SJSA1 (cell line): Measurements from ENCODE around the gene SH3GL3. TPM values are rescaled to one million over a fixed set of nuclear protein-coding genes. Genes with fewer than 3 reads are reported as not detected.

Experiments
- DNase-seq, 2 experiments: peaks; one replicate each; pipeline ENCODE4 v3.0.0-alpha.2; 2015 to 2020; ENCODE audit warnings: low spot score in 2 of 2, low read depth in 1 of 2
- H3K27ac ChIP-seq: fragments of 250-450 bp; sonication (Bioruptor Pico); 2 replicates; pipeline ENCODE4 v1.5.1; 2020; ENCODE audit warnings: mild to moderate bottlenecking, moderate library complexity
- H3K27me3 ChIP-seq: fragments of 250-450 bp; sonication (Bioruptor Pico); replicated peaks from 2 replicates; pipeline ENCODE4 v1.5.1; 2020; ENCODE audit warnings: mild to moderate bottlenecking, moderate library complexity
- H3K36me3 ChIP-seq: fragments of 250-450 bp; sonication (Bioruptor Pico); 2 replicates; pipeline ENCODE4 v1.5.1; 2020; ENCODE audit warnings: mild to moderate bottlenecking
- H3K4me1 ChIP-seq: fragments of 250-450 bp; sonication (Bioruptor Pico); replicated peaks from 2 replicates; pipeline ENCODE4 v1.6.1; 2021; ENCODE audit warnings: mild to moderate bottlenecking
- H3K4me3 ChIP-seq: fragments of 250-450 bp; sonication (Bioruptor Pico); 2 replicates; pipeline ENCODE4 v1.5.1; 2020; ENCODE audit warnings: mild to moderate bottlenecking
- H3K9me3 ChIP-seq: fragments of 250-450 bp; sonication (Bioruptor Pico); replicated peaks from 2 replicates; pipeline ENCODE4 v1.5.1; 2020; ENCODE audit warnings: mild to moderate bottlenecking
- total RNA-seq: library from RNA; depleted of rRNA; stranded (reverse); fragments of >200 nt; shearing (Covaris generic); gene quantifications from 2 replicates; pipeline ENCODE4 v1.2.3, GENCODE V29; 2014

SH3GL3 gene
- total RNA-seq, 1 experiment from 2014 or later: 0.66 TPM

DNA sequence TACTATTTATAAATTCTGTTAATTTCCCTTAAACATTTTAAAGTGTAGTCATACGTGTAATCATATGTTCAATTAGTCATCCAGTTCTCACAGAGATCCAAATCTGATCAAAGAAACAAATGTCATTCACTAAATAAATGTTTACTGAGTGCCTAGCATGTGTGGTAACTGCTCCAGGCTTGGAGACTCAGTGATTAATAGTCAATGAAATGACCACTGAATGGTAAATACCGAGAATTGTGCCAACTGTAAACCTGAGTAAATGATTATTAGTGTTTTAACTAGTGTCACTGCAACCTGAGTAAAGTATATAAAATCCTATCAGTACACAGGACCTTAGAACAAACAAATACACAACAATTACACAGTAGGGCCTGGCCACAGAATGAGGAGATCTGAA, 52.3 kb downstream of the SH3GL3 start:
- Histone ChIP-seq H3K36me3 (no peaks in the 10 kb centered on the region), H3K4me1 (no peaks in the 10 kb centered on the region), H3K4me3 (no peak overlapping the region), H3K27me3 (no peaks in the 10 kb centered on the region), H3K27ac (no peak overlapping the region), H3K9me3 (no peaks in the 10 kb centered on the region)
- DNase-seq: no peak

DNA sequence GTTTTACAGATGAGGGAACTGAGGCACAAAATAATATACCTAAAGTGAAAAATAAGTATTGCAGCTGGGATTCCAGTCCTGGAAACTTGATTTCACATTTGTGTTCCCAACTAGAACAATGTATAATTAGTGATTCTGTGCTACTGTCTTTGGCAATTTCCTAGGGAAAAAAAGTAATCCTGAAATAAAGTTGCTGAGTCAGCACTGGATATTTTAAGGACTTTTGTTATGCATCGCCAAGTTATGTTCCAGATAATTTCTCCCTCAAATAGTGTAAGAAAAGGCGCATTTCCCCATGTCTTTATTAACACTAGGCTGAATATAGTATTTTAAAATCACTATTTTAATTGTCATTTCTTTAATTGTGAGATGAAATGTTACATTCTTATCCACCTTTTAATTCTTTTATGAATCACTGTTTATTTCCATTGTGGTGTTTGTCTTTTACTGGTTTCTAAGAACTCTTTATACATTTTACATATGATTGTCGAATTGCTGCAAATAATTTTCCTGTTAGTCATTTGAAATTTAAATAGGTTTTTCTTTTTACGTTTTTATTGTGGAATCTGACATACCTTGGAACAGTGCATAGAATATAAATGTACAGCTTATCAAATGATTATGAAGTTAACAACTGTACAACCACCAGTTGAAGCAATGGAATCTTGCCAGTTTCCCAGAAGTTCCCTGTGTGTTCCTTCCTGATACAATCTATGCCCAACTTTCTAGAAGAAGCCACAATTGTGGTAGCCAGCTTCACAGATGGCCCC, 56.6 kb downstream of the SH3GL3 start:
- H3K36me3 ChIP-seq: no peaks in the 10 kb centered on the region
- no peaks in the 10 kb centered on the region for H3K4me1 ChIP-seq
- DNase-seq: no peak
- H3K27ac ChIP-seq: no peak overlapping the region
- no peaks in the 10 kb centered on the region for H3K27me3 ChIP-seq
- H3K9me3 ChIP-seq: no peaks in the 10 kb centered on the region
- no peak overlapping the region for H3K4me3 ChIP-seq

- Histone ChIP-seq H3K36me3 (no peaks in the 10 kb centered on the region), H3K27me3 (no peaks in the 10 kb centered on the region)
- DNase-seq: no peak
Measured at GRCh38 chr15:83504365-83504764, 57.2 kb downstream of the SH3GL3 start.

DNA sequence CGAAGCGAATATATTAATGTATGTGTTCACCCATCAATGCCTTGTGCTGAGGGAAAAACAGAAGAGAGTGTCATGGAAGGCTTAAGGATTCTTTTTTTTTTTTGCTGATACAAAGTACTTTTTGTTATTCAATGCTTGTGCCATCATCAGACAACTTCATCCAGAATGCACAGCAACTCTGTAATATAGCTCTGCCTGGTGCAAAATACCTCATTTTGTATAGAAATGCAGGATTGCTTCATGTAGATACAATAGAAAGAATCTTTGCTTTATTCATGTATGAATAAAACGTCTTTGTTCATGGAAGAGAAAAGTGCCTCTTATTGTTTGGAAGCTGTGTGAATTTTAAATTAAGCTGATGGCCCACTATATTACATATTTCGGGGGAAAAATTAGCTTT, 62.9 kb downstream of the SH3GL3 start:
- no peaks in the 10 kb centered on the region for H3K36me3 ChIP-seq
- no peak overlapping the region for H3K27ac ChIP-seq
- H3K4me3 ChIP-seq: no peak overlapping the region
- no peaks in the 10 kb centered on the region for H3K9me3 ChIP-seq
- no peak for DNase-seq
- H3K4me1 ChIP-seq: no peaks in the 10 kb centered on the region
- H3K27me3 ChIP-seq: no peaks in the 10 kb centered on the region

More at GRCh38 chr15:83504365-83504764, 57.2 kb downstream of the SH3GL3 start:
- no peak overlapping the region for H3K27ac ChIP-seq
- H3K9me3 ChIP-seq: no peaks in the 10 kb centered on the region
- H3K4me3 ChIP-seq: no peak overlapping the region
- no peaks in the 10 kb centered on the region for H3K4me1 ChIP-seq

DNA sequence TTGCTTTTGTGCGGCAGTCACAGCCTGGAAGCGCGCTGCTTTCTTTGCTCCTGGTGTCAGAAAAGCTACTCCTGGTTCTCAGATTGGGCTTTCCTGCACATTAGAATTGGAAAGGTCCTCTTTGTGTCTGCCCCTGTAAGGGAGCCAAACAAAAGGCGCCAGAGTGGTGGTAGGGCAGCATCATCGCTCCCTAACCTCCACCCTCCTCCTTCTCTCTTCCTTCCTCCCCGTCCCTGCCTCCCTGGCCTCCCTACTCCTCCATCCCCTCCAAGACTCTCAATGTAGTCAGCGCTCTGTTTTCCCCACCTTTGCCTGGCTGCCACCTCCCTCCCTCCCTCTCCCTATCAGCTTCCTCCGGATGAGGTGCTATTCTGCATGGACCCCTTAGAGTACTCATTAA, 65.3 kb downstream of the SH3GL3 start:
- Histone ChIP-seq H3K9me3 (no peaks in the 10 kb centered on the region), H3K36me3 (no peaks in the 10 kb centered on the region), H3K4me1 (no peaks in the 10 kb centered on the region), H3K27ac (no peak overlapping the region), H3K4me3 (no peak overlapping the region), H3K27me3 (no peaks in the 10 kb centered on the region)
- DNase-seq: no peak

DNA sequence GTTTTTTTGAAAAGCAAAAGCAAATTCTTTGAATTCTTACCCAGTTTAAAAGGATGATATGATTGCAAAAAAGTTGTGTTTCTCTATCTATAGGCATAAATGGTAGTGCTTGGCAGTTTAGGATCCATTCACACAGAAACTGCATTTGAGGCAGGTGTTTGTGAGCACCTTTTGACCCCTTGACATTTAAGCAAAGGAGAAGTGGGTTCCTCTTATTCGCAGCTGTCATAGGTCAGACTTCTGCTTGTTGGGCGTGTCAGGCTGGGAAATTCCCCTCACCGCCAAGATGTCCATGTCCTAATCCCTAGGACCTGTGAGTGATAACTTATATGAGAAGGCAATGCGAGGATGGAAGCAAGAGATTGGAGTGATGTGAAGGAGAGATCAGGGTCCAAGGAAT, 67.4 kb downstream of the SH3GL3 start:
- DNase-seq: no peak
- Histone ChIP-seq H3K4me3 (no peak overlapping the region), H3K4me1 (no peaks in the 10 kb centered on the region), H3K27ac (no peak overlapping the region), H3K9me3 (peaks cover 4% of the 10 kb centered on the region; the same call in 1 of the 2 replicates), H3K36me3 (no peaks in the 10 kb centered on the region), H3K27me3 (no peaks in the 10 kb centered on the region)

- Histone ChIP-seq H3K27ac (no peak overlapping the region), H3K4me1 (no peaks in the 10 kb centered on the region), H3K27me3 (no peaks in the 10 kb centered on the region), H3K9me3 (peaks cover 4% of the 10 kb centered on the region; the same call in 1 of the 2 replicates), H3K4me3 (no peak overlapping the region), H3K36me3 (no peaks in the 10 kb centered on the region)
- no peak for DNase-seq
Measured at GRCh38 chr15:83515164-83515563, 68.0 kb downstream of the SH3GL3 start.

DNA sequence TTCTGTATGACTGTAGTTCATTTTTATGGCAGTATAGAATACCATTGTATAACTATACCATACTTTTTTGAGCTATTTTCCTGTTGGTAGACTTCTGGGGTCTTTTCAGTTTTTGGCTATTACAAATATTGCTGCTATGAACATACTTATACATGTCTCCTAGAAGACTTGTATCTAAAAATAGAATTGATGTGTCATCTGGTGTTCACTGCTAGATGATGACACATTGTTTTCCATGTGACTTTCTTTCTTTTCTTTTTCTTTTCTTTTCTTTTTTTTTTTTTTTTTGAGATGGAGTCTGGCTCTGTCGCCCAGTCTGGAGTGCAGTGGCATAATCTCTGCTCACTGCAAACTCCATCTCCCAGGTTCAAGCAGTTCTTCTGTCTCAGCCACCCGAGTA, 69.8 kb downstream of the SH3GL3 start:
- Histone ChIP-seq H3K27ac (no peak overlapping the region), H3K4me3 (no peak overlapping the region), H3K36me3 (no peaks in the 10 kb centered on the region), H3K27me3 (no peaks in the 10 kb centered on the region), H3K9me3 (peaks cover 4% of the 10 kb centered on the region; the same call in 1 of the 2 replicates), H3K4me1 (no peaks in the 10 kb centered on the region)
- DNase-seq: no peak

DNA sequence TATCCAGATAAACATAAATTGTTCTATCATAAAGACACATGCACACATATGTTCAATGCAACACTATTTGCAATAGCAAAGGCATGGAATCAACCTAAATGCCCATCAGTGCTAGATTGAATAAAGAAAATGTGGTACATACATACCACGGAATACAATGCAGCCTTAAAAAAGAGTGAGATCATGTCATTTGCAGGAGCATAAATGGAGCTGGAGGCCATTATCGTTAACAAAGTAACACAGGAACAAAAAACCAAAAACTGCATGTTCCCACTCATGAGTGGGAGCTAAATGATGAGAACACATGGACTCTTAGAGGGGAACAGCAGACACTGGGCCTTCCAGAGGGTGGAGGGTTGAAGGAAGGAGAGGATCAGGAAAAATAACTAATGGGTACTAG, 79.2 kb downstream of the SH3GL3 start:
- H3K36me3 ChIP-seq: no peaks in the 10 kb centered on the region
- DNase-seq: no peak
- no peak overlapping the region for H3K27ac ChIP-seq
- H3K9me3 ChIP-seq: 0 out of 2 replicates have a peak, but pooled peaks cover 8% of the 10 kb centered on the region
- no peak overlapping the region for H3K4me3 ChIP-seq
- no peaks in the 10 kb centered on the region for H3K4me1 ChIP-seq
- no peaks in the 10 kb centered on the region for H3K27me3 ChIP-seq

- DNase-seq: no peak
- H3K9me3 ChIP-seq: peaks cover 4% of the 10 kb centered on the region; the same call in 1 of the 2 replicates
- H3K4me1 ChIP-seq: no peaks in the 10 kb centered on the region
- H3K27me3 ChIP-seq: no peaks in the 10 kb centered on the region
- H3K27ac ChIP-seq: no peak overlapping the region
- H3K4me3 ChIP-seq: no peak overlapping the region
- no peaks in the 10 kb centered on the region for H3K36me3 ChIP-seq
Measured at GRCh38 chr15:83533410-83533962, 86.3 kb downstream of the SH3GL3 start.

DNA sequence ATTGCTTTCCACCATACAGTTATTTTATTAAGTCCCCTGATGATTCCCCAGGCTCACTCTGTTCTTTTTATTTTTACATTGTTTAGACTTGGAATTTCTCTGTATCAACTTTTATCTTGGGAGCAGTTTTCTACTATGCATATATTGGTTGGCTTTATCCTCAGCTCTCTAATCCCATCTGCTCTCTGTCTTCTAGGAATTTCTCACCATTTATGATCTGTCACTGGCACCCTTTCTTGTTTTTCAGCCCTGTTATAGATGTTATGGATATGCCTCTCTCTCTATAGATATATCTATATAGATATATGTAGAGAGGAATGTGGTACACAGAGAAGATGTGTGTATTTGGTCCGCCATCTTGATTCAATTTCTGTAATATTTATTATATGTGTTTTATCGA, 90.5 kb downstream of the SH3GL3 start:
- Histone ChIP-seq H3K4me3 (no peak overlapping the region), H3K4me1 (no peaks in the 10 kb centered on the region), H3K27ac (no peak overlapping the region), H3K36me3 (no peaks in the 10 kb centered on the region), H3K27me3 (no peaks in the 10 kb centered on the region), H3K9me3 (no peaks in the 10 kb centered on the region; the same call in 1 of the 2 replicates)
- DNase-seq: no peak

DNA sequence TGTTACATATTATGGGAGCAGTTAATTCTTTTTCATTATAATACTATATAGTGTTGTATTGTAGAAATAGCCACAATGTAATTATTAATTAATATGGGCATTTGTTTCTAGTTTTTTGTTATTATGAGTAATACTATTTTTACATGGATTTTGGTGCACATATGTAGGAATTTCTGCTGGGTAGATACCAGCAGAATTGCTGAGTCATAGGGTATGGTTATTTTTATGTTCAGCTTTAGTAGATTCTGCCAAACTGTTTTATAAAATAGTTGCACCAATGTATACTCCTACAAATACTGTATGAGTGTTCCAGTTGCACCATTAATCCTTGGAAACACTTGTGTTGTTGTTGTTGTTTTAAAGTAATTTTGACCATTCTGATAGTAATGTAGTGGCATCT, 91.5 kb downstream of the SH3GL3 start:
- no peak overlapping the region for H3K4me3 ChIP-seq

GRCh38 chr15:83545804-83546511, 98.8 kb downstream of the SH3GL3 start:
- H3K27ac ChIP-seq: no peak overlapping the region
- H3K36me3 ChIP-seq: no peaks in the 10 kb centered on the region
- DNase-seq: no peak
- no peaks in the 10 kb centered on the region for H3K9me3 ChIP-seq
- no peaks in the 10 kb centered on the region; the same call in 1 of the 2 replicates for H3K27me3 ChIP-seq
- no peak overlapping the region for H3K4me3 ChIP-seq
- no peaks in the 10 kb centered on the region for H3K4me1 ChIP-seq

More for the DNA sequence above, 91.5 kb downstream of the SH3GL3 start:
- Histone ChIP-seq H3K36me3 (no peaks in the 10 kb centered on the region), H3K4me1 (no peaks in the 10 kb centered on the region), H3K27me3 (no peaks in the 10 kb centered on the region), H3K9me3 (no peaks in the 10 kb centered on the region), H3K27ac (no peak overlapping the region)
- DNase-seq: no peak

DNA sequence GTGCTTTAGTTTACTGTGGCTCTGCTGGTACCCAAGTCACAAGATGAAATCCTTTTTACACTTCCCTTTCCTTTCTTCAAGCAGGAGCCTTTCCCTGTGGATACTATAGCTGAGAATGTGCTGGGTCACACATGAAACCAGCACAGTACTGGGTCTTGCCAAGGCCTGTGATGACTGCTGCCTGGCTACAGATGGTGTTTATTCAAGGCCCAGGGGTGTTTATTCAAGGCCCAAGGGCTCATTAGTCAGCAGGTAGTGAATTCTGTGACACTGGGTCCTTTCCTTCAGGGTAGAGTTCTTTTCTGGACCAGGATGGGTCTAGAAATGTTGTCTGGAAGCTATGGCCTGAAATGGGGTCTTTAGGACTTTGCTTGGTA, 99.4 kb downstream of the SH3GL3 start:
- H3K4me1 ChIP-seq: no peaks in the 10 kb centered on the region
- DNase-seq: no peak
- H3K27me3 ChIP-seq: no peaks in the 10 kb centered on the region; the same call in 1 of the 2 replicates
- no peak overlapping the region for H3K27ac ChIP-seq
- no peaks in the 10 kb centered on the region for H3K9me3 ChIP-seq
- no peak overlapping the region for H3K4me3 ChIP-seq
- H3K36me3 ChIP-seq: no peaks in the 10 kb centered on the region
